ENCODE measurements around the gene NGB. TPM values are rescaled to one million over a fixed set of nuclear protein-coding genes. Genes with fewer than 3 reads are reported as not detected.

NGB gene
- total RNA-seq, 4 donors from 2014 or later = 2.7 to 4.6 (median 3.6) TPM

- DNase-seq (ENCODE audit: extremely low spot score) = no peak
- TF ChIP-seq POLR2AphosphoS5 (IDR thresholded peaks at IDR 0.05) (no peak), EP300 (IDR thresholded peaks at IDR 0.05) (no peak), POLR2A (IDR thresholded peaks at IDR 0.05; ENCODE audit: low read depth) (no peak)
- Histone ChIP-seq H3K27ac (replicated peaks in 1 of 4) (no peak overlapping the region), H3K36me3 (no peaks in the 10 kb centered on the region), H3K4me3 (no peak overlapping the region), H3K9me3 (no peaks in the 10 kb centered on the region), H3K27me3 (no peaks in the 10 kb centered on the region), H3K4me1 (no peaks in the 10 kb centered on the region)
- intact Hi-C loops (cut with DNase I) = no loop called here
- 67% methylated on average over 12 of the region's 12 CpGs for WGBS
These were observed 28.3 kb downstream of the NGB start for GRCh38 chr14:77242752-77243151.

GRCh38 chr14:77241955-77242354 lies 29.1 kb downstream of the NGB start:
- H3K4me1 ChIP-seq = no peaks in the 10 kb centered on the region
- no peak overlapping the region for H3K4me3 ChIP-seq
- 52% methylated on average over 2 of the region's 2 CpGs for WGBS
- H3K36me3 ChIP-seq = no peaks in the 10 kb centered on the region
- H3K9me3 ChIP-seq = no peaks in the 10 kb centered on the region
- no peaks in the 10 kb centered on the region for H3K27me3 ChIP-seq
- no peak for DNase-seq (ENCODE audit: extremely low spot score)
- intact Hi-C loops (cut with DNase I) = no loop called here
- TF ChIP-seq POLR2AphosphoS5 (IDR thresholded peaks at IDR 0.05) (no peak), EP300 (IDR thresholded peaks at IDR 0.05) (no peak), CTCF (IDR thresholded peaks at IDR 0.05) (no peak)
- no peak overlapping the region for H3K27ac ChIP-seq (replicated peaks in 1 of 4)

GRCh38 chr14:77240336-77240915 lies 30.6 kb downstream of the NGB start:
- Histone ChIP-seq H3K27me3 (peaks cover 0 to 4% (median 0%) of the 10 kb centered on the region in 4 donors), H3K9me3 (no peaks in the 10 kb centered on the region), H3K4me1 (no peaks in the 10 kb centered on the region), H3K36me3 (no peaks in the 10 kb centered on the region), H3K27ac (replicated peaks in 1 of 4) (no peak overlapping the region), H3K4me3 (no peak overlapping the region)
- TF ChIP-seq POLR2AphosphoS5 (IDR thresholded peaks at IDR 0.05) (no peak), CTCF (IDR thresholded peaks at IDR 0.05) (no peak), POLR2A (IDR thresholded peaks at IDR 0.05; ENCODE audit: low read depth) (no peak), EP300 (IDR thresholded peaks at IDR 0.05) (no peak)
- no peak for DNase-seq (ENCODE audit: extremely low spot score)
- WGBS = 79% methylated on average over 14 of the region's 15 CpGs
- intact Hi-C loops (cut with DNase I) = no loop called here

- Histone ChIP-seq H3K4me3 (no peak overlapping the region), H3K27ac (replicated peaks in 1 of 4) (no peak overlapping the region), H3K4me1 (no peaks in the 10 kb centered on the region), H3K9me3 (no peaks in the 10 kb centered on the region), H3K36me3 (no peaks in the 10 kb centered on the region), H3K27me3 (peaks cover 0 to 4% (median 0%) of the 10 kb centered on the region in 4 donors)
- no peak for DNase-seq (ENCODE audit: extremely low spot score)
- WGBS = 91% methylated on average over 12 of the region's 16 CpGs
- intact Hi-C loops (cut with DNase I) = no loop called here
- TF ChIP-seq POLR2AphosphoS5 (IDR thresholded peaks at IDR 0.05) (no peak), POLR2A (IDR thresholded peaks at IDR 0.05; ENCODE audit: low read depth) (no peak)
These were observed 31.6 kb downstream of the NGB start for GRCh38 chr14:77239412-77239811.

GRCh38 chr14:77238996-77239395 lies 32.0 kb downstream of the NGB start:
- H3K9me3 ChIP-seq = no peaks in the 10 kb centered on the region
- no peak overlapping the region for H3K4me3 ChIP-seq
- intact Hi-C loops (cut with DNase I) = no loop called here
- H3K4me1 ChIP-seq = no peaks in the 10 kb centered on the region
- H3K36me3 ChIP-seq = no peaks in the 10 kb centered on the region
- no peak for DNase-seq (ENCODE audit: extremely low spot score)
- TF ChIP-seq EP300 (IDR thresholded peaks at IDR 0.05) = no peak
- TF ChIP-seq POLR2AphosphoS5 (IDR thresholded peaks at IDR 0.05) = no peak
- TF ChIP-seq POLR2A (IDR thresholded peaks at IDR 0.05; ENCODE audit: low read depth) = no peak
- peaks cover 0 to 4% (median 0%) of the 10 kb centered on the region in 4 donors for H3K27me3 ChIP-seq
- H3K27ac ChIP-seq (replicated peaks in 1 of 4) = no peak overlapping the region
- 51% methylated on average over 2 of the region's 4 CpGs for WGBS

GRCh38 chr14:77238356-77238755 lies 32.6 kb downstream of the NGB start:
- Histone ChIP-seq H3K27me3 (peaks cover 0 to 4% (median 0%) of the 10 kb centered on the region in 4 donors), H3K4me3 (no peak overlapping the region), H3K4me1 (no peaks in the 10 kb centered on the region), H3K27ac (replicated peaks in 1 of 4) (no peak overlapping the region), H3K9me3 (no peaks in the 10 kb centered on the region), H3K36me3 (no peaks in the 10 kb centered on the region)
- 40% methylated on average over 1 of the region's 3 CpGs for WGBS
- DNase-seq (ENCODE audit: extremely low spot score) = no peak
- TF ChIP-seq POLR2AphosphoS5 (IDR thresholded peaks at IDR 0.05) = no peak
- no peak for TF ChIP-seq POLR2A (IDR thresholded peaks at IDR 0.05; ENCODE audit: low read depth)
- no peak for TF ChIP-seq EP300 (IDR thresholded peaks at IDR 0.05)
- no peak for TF ChIP-seq CTCF (IDR thresholded peaks at IDR 0.05)
- intact Hi-C loops (cut with DNase I) = no loop called here

Data from esophagus muscularis mucosa (tissue), 4 donors.